Thoracic aorta (tissue), 2 donors: ENCODE results near the gene ZNF746. TPM values are rescaled to one million over a fixed set of nuclear protein-coding genes. Genes with fewer than 3 reads are reported as not detected.

Experiments used
- ATAC-seq: fragments of 150-250 bp; one replicate; pipeline ENCODE4 v1.8.0; 2017; ENCODE audit warnings: low read depth; ENCODE audit not compliant: insufficient number of reproducible peaks, low FRiP score
- DNase-seq: peaks from one replicate; pipeline ENCODE4 v3.0.0-alpha.2; 2020; ENCODE audit warnings: low spot score
- H3K27ac ChIP-seq, 2 donors: fragments of 200-600 bp; sonication (generic); 1 replicate in 1 of 2; 2 replicates in 1 of 2; pipeline ENCODE4 v1.5.1; 2016; ENCODE audit warnings: mild to moderate bottlenecking in 2 of 2, moderate library complexity in 2 of 2
- H3K27me3 ChIP-seq: fragments of 200-600 bp; sonication (generic); replicated peaks from 2 replicates; pipeline ENCODE4 v1.6.0; 2016; ENCODE audit warnings: mild to moderate bottlenecking; ENCODE audit not compliant: insufficient read depth
- H3K36me3 ChIP-seq: fragments of 200-600 bp; sonication (generic); one replicate; pipeline ENCODE4 v1.5.1; 2016
- H3K4me1 ChIP-seq, 2 donors: fragments of 200-600 bp; sonication (generic); 1 replicate in 1 of 2; 2 replicates in 1 of 2; pipeline versions ENCODE4 v1.5.1 to v1.6.0; 2016; ENCODE audit warnings: low read depth in 2 of 2, mild to moderate bottlenecking in 1 of 2; ENCODE audit not compliant: control insufficient read depth in 1 of 2
- H3K4me3 ChIP-seq: fragments of 200-600 bp; sonication (generic); 2 replicates; pipeline ENCODE4 v1.5.1; 2016; ENCODE audit warnings: mild to moderate bottlenecking
- H3K9me3 ChIP-seq: fragments of 200-600 bp; sonication (generic); 2 replicates; pipeline ENCODE4 v1.5.1; 2016
- CTCF ChIP-seq: fragments of 200-600 bp; sonication (generic); IDR thresholded peaks from one replicate; pipeline ENCODE4 v1.5.1; 2019; ENCODE audit warnings: antibody characterized with exemption
- total RNA-seq, 2 donors: library from RNA; depleted of rRNA; stranded (reverse); fragments of >200 nt; gene quantifications; one replicate each; pipeline versions ENCODE4 v1.1.0 to v1.2.3, GENCODE V29; 2016

ZNF746 gene
- total RNA-seq, 2 donors from 2014 or later, result 26.0 to 39.0 TPM

DNA sequence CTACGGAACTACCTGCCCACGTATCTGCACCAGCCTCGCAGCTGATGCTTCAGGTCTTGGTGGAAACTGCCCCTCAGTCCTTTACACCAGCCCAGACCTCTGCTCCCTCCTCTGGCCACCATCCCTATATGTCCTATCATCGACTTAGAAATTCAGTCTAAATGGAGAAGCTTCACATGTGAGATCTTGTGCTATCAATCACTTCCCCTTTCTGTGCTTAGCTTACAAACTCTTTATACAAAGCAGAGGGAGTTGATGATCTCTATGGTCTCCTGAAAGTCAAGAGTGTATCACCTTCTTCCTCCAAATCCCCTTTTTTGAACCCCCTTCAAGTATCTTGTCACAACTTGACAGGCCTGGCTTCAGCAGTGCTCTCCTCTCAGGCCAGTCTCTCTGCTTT, 67.4 kb downstream of the ZNF746 start:
- no peak for TF ChIP-seq CTCF
- DNase-seq (no peak), ATAC-seq (no peak)
- no peak overlapping the region for H3K27ac ChIP-seq
- H3K9me3 ChIP-seq, result no peaks in the 10 kb centered on the region
- H3K4me3 ChIP-seq, result no peak overlapping the region
- no peaks in the 10 kb centered on the region for H3K27me3 ChIP-seq
- no peaks in the 10 kb centered on the region for H3K4me1 ChIP-seq
- H3K36me3 ChIP-seq, result peaks cover 16% of the 10 kb centered on the region

DNA sequence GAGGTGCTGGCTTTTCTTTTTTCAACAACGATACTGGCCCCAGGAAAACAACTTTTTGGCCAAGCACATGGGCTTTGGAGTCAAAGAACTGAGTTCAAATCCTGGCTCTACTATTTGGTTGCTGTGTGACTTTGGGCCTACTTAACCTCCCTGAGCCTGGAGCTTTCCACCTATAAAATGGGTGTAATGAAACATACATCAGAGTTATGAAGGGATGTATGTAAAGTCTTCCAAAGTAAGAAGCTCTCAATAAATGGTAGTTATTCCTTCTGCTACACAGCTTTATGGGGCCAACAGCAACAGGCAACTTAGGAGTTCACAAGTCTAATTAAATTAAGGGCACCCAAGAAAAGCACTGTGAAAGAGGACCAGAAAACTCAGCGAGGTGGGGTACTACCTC, 69.7 kb downstream of the ZNF746 start:
- no peak for ATAC-seq
- H3K27ac ChIP-seq, result no peak overlapping the region
- H3K9me3 ChIP-seq, result no peaks in the 10 kb centered on the region
- H3K4me1 ChIP-seq, result peaks cover 3 to 8% of the 10 kb centered on the region in 2 donors
- H3K27me3 ChIP-seq, result no peaks in the 10 kb centered on the region
- no peak for DNase-seq
- peaks cover 13% of the 10 kb centered on the region for H3K36me3 ChIP-seq
- H3K4me3 ChIP-seq, result no peak overlapping the region
- TF ChIP-seq CTCF, result no peak

- ATAC-seq (no peak), DNase-seq (no peak)
- Histone ChIP-seq H3K9me3 (no peaks in the 10 kb centered on the region), H3K4me1 (peaks cover 3 to 13% of the 10 kb centered on the region in 2 donors), H3K4me3 (no peak overlapping the region), H3K36me3 (peaks cover 12% of the 10 kb centered on the region), H3K27ac (no peak overlapping the region), H3K27me3 (no peaks in the 10 kb centered on the region)
- TF ChIP-seq CTCF, result no peak
Measured at GRCh38 chr7:149427096-149427680, 70.4 kb downstream of the ZNF746 start.

- Histone ChIP-seq H3K36me3 (no peaks in the 10 kb centered on the region), H3K9me3 (no peaks in the 10 kb centered on the region), H3K27ac (no peak overlapping the region), H3K27me3 (no peaks in the 10 kb centered on the region), H3K4me3 (peak overlapping the region; percentile 67), H3K4me1 (peaks cover 3 to 13% of the 10 kb centered on the region in 2 donors)
- DNase-seq (no peak), ATAC-seq (no peak)
- no peak for TF ChIP-seq CTCF
Measured at GRCh38 chr7:149423449-149424110, 74.0 kb downstream of the ZNF746 start.

- no peak for TF ChIP-seq CTCF
- Histone ChIP-seq H3K4me1 (peaks cover 3 to 13% of the 10 kb centered on the region in 2 donors), H3K27me3 (no peaks in the 10 kb centered on the region), H3K27ac (no peak overlapping the region), H3K4me3 (peak overlapping the region; percentile 67), H3K36me3 (no peaks in the 10 kb centered on the region), H3K9me3 (no peaks in the 10 kb centered on the region)
- no peak for DNase-seq
- no peak for ATAC-seq
Measured at GRCh38 chr7:149422914-149423301, 74.7 kb downstream of the ZNF746 start.

Other genes starting within 250 kb of the ZNF746 start
- 10 to 100 TPM; 23.6 to 28.9 TPM for gene ZNF783, start 235.6 kb downstream of the ZNF746 start, total RNA-seq
- 1 to 10 TPM; 5.3 to 8.2 TPM for gene ZNF777, start 36.7 kb downstream of the ZNF746 start, total RNA-seq